ACHN (cell line): ENCODE results near the gene NBEAL2.

Experiments
- DNase-seq: peaks from one replicate; pipeline ENCODE4 v3.0.0-alpha.2; 2015
- in situ Hi-C: cut with HindIII; loops from 2 replicates; pipeline ENCODE4 v1.10.0; 2017; ENCODE audit warnings: low sequenced_read_pairs, low pct_ligation_motif_present, low pct_unique_long_range_greater_than_20kb

The NBEAL2 gene

GRCh38 chr3:46981932-46982471, 2.5 kb downstream of the NBEAL2 start:
- no peak for DNase-seq
- in situ Hi-C loops: no loop called here

GRCh38 chr3:46982546-46982945, 3.1 kb downstream of the NBEAL2 start:
- in situ Hi-C loops: no loop called here
- DNase-seq: no peak

GRCh38 chr3:46984591-46985459, 5.4 kb downstream of the NBEAL2 start:
- DNase-seq: no peak
- in situ Hi-C loops: no loop called here

- in situ Hi-C loops: no loop called here
- no peak for DNase-seq
These were observed 6.1 kb downstream of the NBEAL2 start for GRCh38 chr3:46985588-46985987.

- in situ Hi-C loops: no loop called here
These were observed 6.7 kb downstream of the NBEAL2 start for GRCh38 chr3:46986055-46986730.

GRCh38 chr3:46986782-46987310, 7.4 kb downstream of the NBEAL2 start:
- in situ Hi-C loops: no loop called here
- DNase-seq: no peak

More at GRCh38 chr3:46986055-46986730, 6.7 kb downstream of the NBEAL2 start:
- no peak for DNase-seq

- in situ Hi-C loops: no loop called here
- DNase-seq: no peak
These were observed 7.9 kb downstream of the NBEAL2 start for GRCh38 chr3:46987319-46987742.

GRCh38 chr3:46987743-46988401, 8.4 kb downstream of the NBEAL2 start:
- in situ Hi-C loops: no loop called here
- DNase-seq: no peak

GRCh38 chr3:46988616-46989015, 9.2 kb downstream of the NBEAL2 start:
- DNase-seq: no peak
- in situ Hi-C loops: no loop called here

GRCh38 chr3:46989146-46989810, 9.8 kb downstream of the NBEAL2 start:
- in situ Hi-C loops: no loop called here
- DNase-seq: no peak

- in situ Hi-C loops: no loop called here
- DNase-seq: no peak
These were observed 11.3 kb downstream of the NBEAL2 start for GRCh38 chr3:46990573-46991374.

GRCh38 chr3:46991406-46992165, 12.1 kb downstream of the NBEAL2 start:
- in situ Hi-C loops: no loop called here
- DNase-seq: no peak

GRCh38 chr3:46992231-46992630, 12.8 kb downstream of the NBEAL2 start:
- in situ Hi-C loops: no loop called here
- no peak for DNase-seq

GRCh38 chr3:46993292-46993691, 13.8 kb downstream of the NBEAL2 start:
- in situ Hi-C loops: no loop called here
- DNase-seq: no peak

GRCh38 chr3:46993986-46994385, 14.5 kb downstream of the NBEAL2 start:
- in situ Hi-C loops: no loop called here

GRCh38 chr3:46994801-46995731, 15.6 kb downstream of the NBEAL2 start:
- DNase-seq: no peak
- in situ Hi-C loops: no loop called here

More at GRCh38 chr3:46993986-46994385, 14.5 kb downstream of the NBEAL2 start:
- DNase-seq: no peak
